Thoracic aorta (tissue), 2 donors: ENCODE measurements around the gene ADAMTS13. TPM values are rescaled to one million over a fixed set of nuclear protein-coding genes. Genes with fewer than 3 reads are reported as not detected.

Experiments
- ATAC-seq: fragments of 150-250 bp; one replicate; pipeline ENCODE4 v1.8.0; 2017; ENCODE audit warnings: low read depth; ENCODE audit not compliant: insufficient number of reproducible peaks, low FRiP score
- DNase-seq: peaks from one replicate; pipeline ENCODE4 v3.0.0-alpha.2; 2020; ENCODE audit warnings: low spot score
- H3K27ac ChIP-seq, 2 donors: fragments of 200-600 bp; sonication (generic); 1 replicate in 1 of 2; 2 replicates in 1 of 2; pipeline ENCODE4 v1.5.1; 2016; ENCODE audit warnings: mild to moderate bottlenecking in 2 of 2, moderate library complexity in 2 of 2
- H3K27me3 ChIP-seq: fragments of 200-600 bp; sonication (generic); replicated peaks from 2 replicates; pipeline ENCODE4 v1.6.0; 2016; ENCODE audit warnings: mild to moderate bottlenecking; ENCODE audit not compliant: insufficient read depth
- H3K36me3 ChIP-seq: fragments of 200-600 bp; sonication (generic); one replicate; pipeline ENCODE4 v1.5.1; 2016
- H3K4me1 ChIP-seq, 2 donors: fragments of 200-600 bp; sonication (generic); 1 replicate in 1 of 2; 2 replicates in 1 of 2; pipeline versions ENCODE4 v1.5.1 to v1.6.0; 2016; ENCODE audit warnings: low read depth in 2 of 2, mild to moderate bottlenecking in 1 of 2; ENCODE audit not compliant: control insufficient read depth in 1 of 2
- H3K4me3 ChIP-seq: fragments of 200-600 bp; sonication (generic); 2 replicates; pipeline ENCODE4 v1.5.1; 2016; ENCODE audit warnings: mild to moderate bottlenecking
- H3K9me3 ChIP-seq: fragments of 200-600 bp; sonication (generic); 2 replicates; pipeline ENCODE4 v1.5.1; 2016
- CTCF ChIP-seq: fragments of 200-600 bp; sonication (generic); IDR thresholded peaks from one replicate; pipeline ENCODE4 v1.5.1; 2019; ENCODE audit warnings: antibody characterized with exemption
- total RNA-seq, 2 donors: library from RNA; depleted of rRNA; stranded (reverse); fragments of >200 nt; gene quantifications; one replicate each; pipeline versions ENCODE4 v1.1.0 to v1.2.3, GENCODE V29; 2016

The ADAMTS13 gene
- total RNA-seq, 2 donors from 2014 or later = 1.3 to 6.0 TPM

GRCh38 chr9:133472753-133473378 is 50.7 kb downstream of the ADAMTS13 start:
- H3K4me1 ChIP-seq = no peaks in the 10 kb centered on the region
- peaks cover 4% of the 10 kb centered on the region for H3K36me3 ChIP-seq
- H3K9me3 ChIP-seq = no peaks in the 10 kb centered on the region
- DNase-seq (no peak), ATAC-seq (no peak)
- no peak for TF ChIP-seq CTCF
- no peaks in the 10 kb centered on the region for H3K27me3 ChIP-seq
- no peak overlapping the region for H3K27ac ChIP-seq
- no peak overlapping the region for H3K4me3 ChIP-seq

- no peak for TF ChIP-seq CTCF
- ATAC-seq (no peak), DNase-seq (no peak)
- Histone ChIP-seq H3K4me1 (peaks cover 4 to 6% of the 10 kb centered on the region in 2 donors), H3K36me3 (peaks cover under 1% of the 10 kb centered on the region), H3K27ac (no peak overlapping the region), H3K9me3 (no peaks in the 10 kb centered on the region), H3K27me3 (no peaks in the 10 kb centered on the region), H3K4me3 (no peak overlapping the region)
Measured at GRCh38 chr9:133473743-133474142, 51.6 kb downstream of the ADAMTS13 start.

- H3K36me3 ChIP-seq = no peaks in the 10 kb centered on the region
- H3K27me3 ChIP-seq = no peaks in the 10 kb centered on the region
- H3K4me3 ChIP-seq = no peak overlapping the region
- no peak for TF ChIP-seq CTCF
- ATAC-seq (no peak), DNase-seq (no peak)
- no peaks in the 10 kb centered on the region for H3K9me3 ChIP-seq
- H3K27ac ChIP-seq = no peak overlapping the region
- peaks cover 4 to 6% of the 10 kb centered on the region in 2 donors for H3K4me1 ChIP-seq
Measured at GRCh38 chr9:133474215-133474614, 52.0 kb downstream of the ADAMTS13 start.

- H3K4me1 ChIP-seq = peaks cover 4 to 13% of the 10 kb centered on the region in 2 donors
- no peaks in the 10 kb centered on the region for H3K36me3 ChIP-seq
- no peak overlapping the region for H3K27ac ChIP-seq
- ATAC-seq (no peak), DNase-seq (no peak)
- TF ChIP-seq CTCF = no peak
- no peak overlapping the region for H3K4me3 ChIP-seq
- no peaks in the 10 kb centered on the region for H3K9me3 ChIP-seq
- H3K27me3 ChIP-seq = no peaks in the 10 kb centered on the region
Measured at GRCh38 chr9:133474853-133475252, 52.7 kb downstream of the ADAMTS13 start.

GRCh38 chr9:133475292-133476012 is 53.3 kb downstream of the ADAMTS13 start:
- Histone ChIP-seq H3K9me3 (no peaks in the 10 kb centered on the region), H3K4me3 (no peak overlapping the region), H3K4me1 (peaks cover 4 to 13% of the 10 kb centered on the region in 2 donors), H3K36me3 (no peaks in the 10 kb centered on the region), H3K27ac (no peak overlapping the region), H3K27me3 (no peaks in the 10 kb centered on the region)
- no peak for DNase-seq
- no peak for ATAC-seq
- TF ChIP-seq CTCF = no peak
